ENCODE measurements around the gene OLFM4.

The OLFM4 gene

DNA sequence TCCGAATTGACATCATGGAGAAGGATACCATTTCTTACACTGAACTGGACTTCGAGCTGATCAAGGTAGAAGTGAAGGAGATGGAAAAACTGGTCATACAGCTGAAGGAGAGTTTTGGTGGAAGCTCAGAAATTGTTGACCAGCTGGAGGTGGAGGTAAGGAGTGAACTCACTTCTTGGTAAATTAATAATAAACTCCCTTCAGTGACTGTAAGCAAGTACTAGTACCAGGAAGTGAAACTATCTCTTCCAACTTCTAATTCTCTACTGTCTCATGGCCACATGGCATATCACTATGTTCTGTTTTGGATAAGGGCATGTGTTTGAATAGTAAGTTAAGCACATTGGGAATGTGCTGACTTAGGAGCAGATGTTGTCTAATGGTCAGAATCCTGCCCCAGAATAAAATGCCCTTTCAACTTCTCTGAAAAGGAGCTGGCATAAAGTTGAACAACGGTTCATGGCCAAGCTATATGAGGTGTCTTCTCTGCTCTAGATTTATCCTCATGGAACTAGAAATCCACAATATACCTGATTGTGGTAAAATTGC is 13.4 kb downstream of the OLFM4 start:
- H3K27me3 ChIP-seq (ENCODE audit: control insufficient read depth, insufficient read depth, low read length), result no peaks in the 10 kb centered on the region
- H3K9ac ChIP-seq, result no peak overlapping the region
- no peaks in the 10 kb centered on the region for H3K79me2 ChIP-seq
- no peak overlapping the region for H2AFZ ChIP-seq
- H3K9me3 ChIP-seq (ENCODE audit: control insufficient read depth, low read length), result no peaks in the 10 kb centered on the region
- no peaks in the 10 kb centered on the region for H3K36me3 ChIP-seq (ENCODE audit: control insufficient read depth, insufficient read depth, low read length)
- H3K4me3 ChIP-seq (ENCODE audit: low read depth, low read length), result no peak overlapping the region
- H3K27ac ChIP-seq, result no peak overlapping the region
- no peak for TF ChIP-seq CTCF (IDR thresholded peaks at IDR 0.05)
- H3K4me2 ChIP-seq (ENCODE audit: low read length), result no peak overlapping the region
- no peaks in the 10 kb centered on the region for H3K4me1 ChIP-seq

- Histone ChIP-seq H3K79me2 (no peaks in the 10 kb centered on the region), H3K36me3 (ENCODE audit: control insufficient read depth, insufficient read depth, low read length) (no peaks in the 10 kb centered on the region), H3K4me2 (ENCODE audit: low read length) (no peak overlapping the region), H3K4me3 (ENCODE audit: low read depth, low read length) (no peak overlapping the region), H3K4me1 (no peaks in the 10 kb centered on the region), H3K9me3 (ENCODE audit: control insufficient read depth, low read length) (no peaks in the 10 kb centered on the region), H3K27me3 (ENCODE audit: control insufficient read depth, insufficient read depth, low read length) (no peaks in the 10 kb centered on the region), H3K27ac (no peak overlapping the region), H2AFZ (no peak overlapping the region), H3K9ac (no peak overlapping the region)
- TF ChIP-seq CTCF (IDR thresholded peaks at IDR 0.05), result no peak
These were observed 14.3 kb downstream of the OLFM4 start for GRCh38 chr13:53042877-53043276.

DNA sequence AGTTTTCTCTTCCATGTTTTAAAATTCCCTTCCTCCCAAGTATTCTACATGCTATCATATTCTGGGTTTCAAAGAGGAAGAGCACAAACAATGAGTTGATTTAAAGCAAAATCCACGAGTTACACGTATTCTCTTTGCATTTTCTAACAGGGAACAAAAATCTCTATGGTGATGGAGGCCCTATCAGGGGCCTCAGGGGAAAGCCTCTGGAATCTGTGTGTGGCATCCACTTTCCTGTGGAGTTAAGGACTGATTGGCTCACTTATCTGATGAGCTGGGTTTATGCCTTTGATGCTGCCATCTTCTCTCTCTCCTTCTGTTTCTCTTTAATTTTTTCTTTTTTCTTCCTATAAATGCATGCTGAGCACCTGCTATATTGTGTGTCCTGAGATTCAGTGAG is 14.8 kb downstream of the OLFM4 start:
- Histone ChIP-seq H3K9me3 (ENCODE audit: control insufficient read depth, low read length) (no peaks in the 10 kb centered on the region), H3K27me3 (ENCODE audit: control insufficient read depth, insufficient read depth, low read length) (no peaks in the 10 kb centered on the region), H3K36me3 (ENCODE audit: control insufficient read depth, insufficient read depth, low read length) (no peaks in the 10 kb centered on the region), H3K9ac (no peak overlapping the region), H3K4me1 (no peaks in the 10 kb centered on the region), H2AFZ (no peak overlapping the region), H3K4me3 (ENCODE audit: low read depth, low read length) (no peak overlapping the region), H3K27ac (no peak overlapping the region), H3K4me2 (ENCODE audit: low read length) (no peak overlapping the region), H3K79me2 (no peaks in the 10 kb centered on the region)
- TF ChIP-seq CTCF (IDR thresholded peaks at IDR 0.05), result no peak

DNA sequence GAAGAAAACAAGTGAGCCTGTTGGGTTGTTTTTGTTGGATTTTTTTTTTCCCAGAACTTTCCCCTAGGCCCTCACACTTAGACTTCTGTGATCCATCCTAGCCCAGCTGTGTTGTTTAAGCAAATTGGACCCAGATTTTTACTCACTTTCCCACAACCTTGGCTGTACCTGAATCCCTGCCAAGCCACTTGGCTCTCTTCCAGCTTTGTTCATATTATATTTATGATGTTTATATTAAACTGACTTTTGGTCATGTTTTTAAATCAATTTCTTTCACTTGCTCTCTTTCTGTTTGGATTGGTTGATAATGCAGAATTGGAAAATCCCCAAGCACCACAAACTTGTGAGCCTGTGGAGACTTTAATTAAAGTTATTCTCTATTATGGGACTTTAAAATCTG is 16.6 kb downstream of the OLFM4 start:
- no peak overlapping the region for H3K27ac ChIP-seq
- H3K4me1 ChIP-seq, result no peaks in the 10 kb centered on the region
- H3K4me2 ChIP-seq (ENCODE audit: low read length), result no peak overlapping the region
- TF ChIP-seq CTCF (IDR thresholded peaks at IDR 0.05), result no peak
- no peak overlapping the region for H3K9ac ChIP-seq
- no peaks in the 10 kb centered on the region for H3K27me3 ChIP-seq (ENCODE audit: control insufficient read depth, insufficient read depth, low read length)
- H3K79me2 ChIP-seq, result no peaks in the 10 kb centered on the region
- no peak overlapping the region for H3K4me3 ChIP-seq (ENCODE audit: low read depth, low read length)
- H3K36me3 ChIP-seq (ENCODE audit: control insufficient read depth, insufficient read depth, low read length), result no peaks in the 10 kb centered on the region
- no peak overlapping the region for H2AFZ ChIP-seq
- H3K9me3 ChIP-seq (ENCODE audit: control insufficient read depth, low read length), result no peaks in the 10 kb centered on the region

DNA sequence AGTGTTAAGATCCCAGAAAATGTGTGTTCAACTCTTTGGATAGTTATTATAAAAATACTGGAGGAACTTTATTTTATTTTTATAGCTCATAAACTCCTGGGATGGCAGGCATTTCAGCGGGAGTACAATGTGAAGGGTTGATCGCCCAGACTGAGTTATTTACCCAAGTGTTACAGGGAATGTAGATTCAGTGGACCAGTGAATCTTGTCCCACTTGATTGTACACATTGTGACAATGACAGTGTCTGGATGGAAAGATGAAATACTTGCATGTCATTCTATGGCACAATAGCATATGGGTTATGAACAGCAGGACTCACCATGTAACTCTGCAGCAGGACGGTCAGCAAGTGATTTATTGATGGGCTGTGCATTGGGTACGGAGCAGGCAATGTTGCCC is 20.3 kb downstream of the OLFM4 start:
- Histone ChIP-seq H2AFZ (no peak overlapping the region), H3K27me3 (ENCODE audit: control insufficient read depth, insufficient read depth, low read length) (no peaks in the 10 kb centered on the region), H3K27ac (no peak overlapping the region), H3K4me2 (ENCODE audit: low read length) (no peak overlapping the region), H3K4me1 (no peaks in the 10 kb centered on the region), H3K9me3 (ENCODE audit: control insufficient read depth, low read length) (no peaks in the 10 kb centered on the region), H3K9ac (no peak overlapping the region), H3K4me3 (ENCODE audit: low read depth, low read length) (no peak overlapping the region), H3K79me2 (no peaks in the 10 kb centered on the region), H3K36me3 (ENCODE audit: control insufficient read depth, insufficient read depth, low read length) (no peaks in the 10 kb centered on the region)
- TF ChIP-seq CTCF (IDR thresholded peaks at IDR 0.05), result no peak

Measured in parathyroid adenoma (tissue), 2 donors.